ENCODE measurements around the gene THAP4.
A peak's percentile ranks its signal among the peaks of the same experiment; 100 is the strongest.

THAP4 gene, protein sequence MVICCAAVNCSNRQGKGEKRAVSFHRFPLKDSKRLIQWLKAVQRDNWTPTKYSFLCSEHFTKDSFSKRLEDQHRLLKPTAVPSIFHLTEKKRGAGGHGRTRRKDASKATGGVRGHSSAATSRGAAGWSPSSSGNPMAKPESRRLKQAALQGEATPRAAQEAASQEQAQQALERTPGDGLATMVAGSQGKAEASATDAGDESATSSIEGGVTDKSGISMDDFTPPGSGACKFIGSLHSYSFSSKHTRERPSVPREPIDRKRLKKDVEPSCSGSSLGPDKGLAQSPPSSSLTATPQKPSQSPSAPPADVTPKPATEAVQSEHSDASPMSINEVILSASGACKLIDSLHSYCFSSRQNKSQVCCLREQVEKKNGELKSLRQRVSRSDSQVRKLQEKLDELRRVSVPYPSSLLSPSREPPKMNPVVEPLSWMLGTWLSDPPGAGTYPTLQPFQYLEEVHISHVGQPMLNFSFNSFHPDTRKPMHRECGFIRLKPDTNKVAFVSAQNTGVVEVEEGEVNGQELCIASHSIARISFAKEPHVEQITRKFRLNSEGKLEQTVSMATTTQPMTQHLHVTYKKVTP

DNA sequence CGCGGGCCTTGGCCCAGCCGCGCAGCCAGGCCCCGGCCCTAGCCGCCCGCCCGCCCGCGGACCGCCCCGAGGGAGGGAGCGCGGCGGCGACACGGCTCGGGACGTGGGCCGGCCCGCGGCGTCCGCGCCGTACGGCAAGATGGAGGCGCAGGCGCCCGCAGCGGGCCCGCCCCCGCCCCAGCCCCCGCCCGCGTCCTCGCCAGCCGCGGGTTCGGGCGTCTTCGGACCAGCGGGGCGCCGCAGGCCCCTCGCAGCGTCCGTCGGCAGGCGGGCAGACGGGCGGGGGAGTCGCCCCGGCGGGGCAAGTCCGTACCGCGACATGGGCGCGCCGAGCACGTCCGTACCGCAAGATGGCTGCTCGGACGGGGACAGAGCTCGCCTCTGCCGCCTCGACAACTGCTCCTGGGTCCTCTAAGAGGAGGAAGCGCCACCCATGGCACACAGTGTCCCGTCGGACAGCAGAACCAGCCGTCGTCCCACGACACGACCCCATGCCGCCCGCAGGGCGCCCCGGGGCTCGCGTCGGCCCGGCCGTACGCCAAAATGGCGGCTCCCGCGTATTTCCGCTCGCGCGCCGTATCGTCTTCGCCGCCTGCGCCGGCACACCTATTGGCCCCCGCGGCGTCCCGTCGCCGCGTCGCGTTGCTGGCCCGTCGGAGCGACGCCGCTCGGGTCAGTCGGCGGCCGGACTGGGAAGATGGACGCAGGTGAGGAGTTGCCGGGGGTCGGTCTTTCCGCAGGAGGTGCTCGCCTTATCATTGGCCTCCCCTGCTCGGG, at the start of gene THAP4, which contains the start of gene ATG4B:
THAP4 (minus strand) TSS at position 141 of the 777 bp plus-strand sequence. CDS start 141 bp downstream, outside the sequence.
ATG4B (plus strand) TSS at position 676 of the 777 bp plus-strand sequence; CDS start at position 698, 22 bp downstream.
- peak; percentile 55 to 64 (median 57) for DNase-seq (ENCODE audit: low read depth in 3 of 3)

GRCh38 chr2:241686324-241686649, 49.3 kb upstream of the THAP4 start:
- no peak for DNase-seq (ENCODE audit: low read depth in 3 of 3)

GRCh38 chr2:241680827-241681599, 44.1 kb upstream of the THAP4 start:
- DNase-seq (ENCODE audit: low read depth in 3 of 3): no peak

DNA sequence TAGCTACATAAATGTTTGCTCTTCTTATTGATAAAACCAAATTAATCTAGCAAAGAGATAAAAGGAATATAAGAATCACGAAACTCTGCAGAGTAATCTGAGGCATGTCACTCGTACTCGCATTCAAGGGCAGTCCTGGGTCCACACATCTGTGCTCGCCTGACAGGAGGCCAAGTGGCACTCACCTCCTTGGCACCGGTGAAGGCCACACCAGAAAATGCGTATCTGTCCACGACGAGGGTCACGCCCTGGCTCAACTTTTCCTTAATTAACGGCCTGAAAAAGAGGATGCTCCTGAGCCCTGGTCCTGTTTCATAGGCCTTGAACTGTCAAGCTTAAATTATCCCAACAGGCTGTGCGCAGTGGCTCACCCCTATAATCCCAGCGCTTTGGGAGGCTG, 43.1 kb upstream of the THAP4 start:
- no peak for DNase-seq (ENCODE audit: low read depth in 3 of 3)

GRCh38 chr2:241678784-241679540, 42.0 kb upstream of the THAP4 start:
- no peak for DNase-seq (ENCODE audit: low read depth in 3 of 3)

DNA sequence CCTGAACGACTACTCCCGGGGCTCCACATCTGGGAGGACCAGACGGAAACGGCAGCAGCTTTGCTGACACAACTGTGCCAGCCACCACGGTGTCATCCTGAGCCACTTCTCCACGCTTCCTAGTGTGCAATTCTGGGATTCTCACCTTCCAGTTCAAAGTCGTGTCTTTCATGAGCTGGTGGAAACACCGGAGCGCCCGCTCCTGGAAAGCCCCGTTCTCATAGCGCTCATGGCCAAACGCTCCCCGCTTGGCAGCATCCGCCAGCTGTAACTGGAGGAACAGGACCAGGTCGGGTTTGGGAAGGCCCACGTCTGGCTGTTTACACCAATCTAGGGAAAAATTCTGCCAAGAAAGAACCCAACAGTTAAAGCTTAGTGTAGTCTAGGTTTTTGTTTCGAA, 41.3 kb upstream of the THAP4 start:
- DNase-seq (ENCODE audit: low read depth in 3 of 3): no peak

GRCh38 chr2:241677392-241677791, 40.4 kb upstream of the THAP4 start:
- DNase-seq (ENCODE audit: low read depth in 3 of 3): no peak

GRCh38 chr2:241676665-241677064, 39.7 kb upstream of the THAP4 start:
- DNase-seq (ENCODE audit: low read depth in 3 of 3): no peak

- no peak for DNase-seq (ENCODE audit: low read depth in 3 of 3)
Observed at GRCh38 chr2:241675885-241676284, 38.9 kb upstream of the THAP4 start.

- DNase-seq (ENCODE audit: low read depth in 3 of 3): no peak
Observed at GRCh38 chr2:241673797-241674725, 37.1 kb upstream of the THAP4 start.

DNA sequence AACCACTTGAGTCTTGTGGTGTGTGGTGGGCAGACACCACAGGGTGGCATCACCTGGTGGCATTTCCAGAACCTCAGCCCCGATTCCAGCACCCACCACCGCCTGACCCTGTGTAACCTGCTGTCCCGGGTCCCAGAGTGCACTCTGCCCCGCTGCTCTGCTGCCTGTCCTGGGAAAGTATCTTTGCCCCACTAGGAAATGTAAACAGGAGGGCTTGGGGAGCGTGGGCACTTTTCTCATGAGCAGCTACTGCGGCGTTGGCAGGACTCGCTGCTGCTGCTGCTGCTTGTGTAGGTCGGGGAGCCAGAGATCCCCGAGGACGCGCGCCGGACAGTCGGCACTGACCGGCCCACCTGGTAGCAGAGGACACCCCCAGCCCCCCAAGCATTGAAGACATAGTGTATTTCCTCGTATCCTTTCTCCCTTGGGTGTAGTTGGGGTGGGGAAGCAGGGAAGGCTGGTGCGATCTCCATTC, 36.3 kb upstream of the THAP4 start:
- no peak for DNase-seq (ENCODE audit: low read depth in 3 of 3)

- DNase-seq (ENCODE audit: low read depth in 3 of 3): no peak
Observed at GRCh38 chr2:241672243-241673188, 35.6 kb upstream of the THAP4 start.

- DNase-seq (ENCODE audit: low read depth in 3 of 3): no peak
Observed at GRCh38 chr2:241671457-241672240, 34.7 kb upstream of the THAP4 start.

DNA sequence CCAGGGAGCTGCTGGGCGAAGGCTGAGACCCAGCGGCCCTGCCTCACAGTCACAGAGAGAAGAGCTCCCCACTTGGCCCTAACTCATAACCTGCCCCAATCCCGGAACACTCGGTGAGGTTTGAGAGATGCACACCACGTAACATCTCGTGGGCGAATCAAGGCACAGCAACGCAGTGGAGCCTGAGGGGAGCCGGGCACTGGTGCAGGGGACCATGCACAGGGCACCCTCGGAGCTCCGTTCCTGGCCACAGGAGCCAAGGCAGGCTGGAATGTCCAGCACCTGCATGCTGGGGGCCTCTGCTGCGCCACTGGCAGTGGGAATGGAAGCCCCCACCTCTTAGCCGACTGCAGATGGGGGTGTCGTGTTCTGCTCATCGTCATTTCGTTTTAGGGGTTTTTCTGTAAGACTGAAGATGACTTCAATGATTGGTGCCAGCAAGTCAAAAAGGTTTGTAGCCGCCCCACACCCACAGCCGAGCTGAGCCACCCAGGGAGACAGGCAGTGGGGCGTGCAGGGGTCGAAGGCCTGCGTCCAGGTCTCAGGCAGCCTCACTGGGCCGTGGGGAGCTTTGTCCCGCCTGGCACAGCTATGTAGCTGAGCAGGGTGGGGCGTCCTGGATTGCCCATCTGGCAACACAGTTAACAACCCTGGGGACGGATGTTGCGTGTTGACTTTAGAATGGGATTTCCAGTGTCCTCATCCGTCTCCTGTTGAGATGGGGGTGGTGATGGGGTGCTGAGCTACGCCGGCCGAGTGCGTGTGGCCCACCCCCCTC, 33.6 kb upstream of the THAP4 start:
- no peak for DNase-seq (ENCODE audit: low read depth in 3 of 3)

GRCh38 chr2:241668839-241669238, 31.9 kb upstream of the THAP4 start:
- no peak for DNase-seq (ENCODE audit: low read depth in 3 of 3)

DNA sequence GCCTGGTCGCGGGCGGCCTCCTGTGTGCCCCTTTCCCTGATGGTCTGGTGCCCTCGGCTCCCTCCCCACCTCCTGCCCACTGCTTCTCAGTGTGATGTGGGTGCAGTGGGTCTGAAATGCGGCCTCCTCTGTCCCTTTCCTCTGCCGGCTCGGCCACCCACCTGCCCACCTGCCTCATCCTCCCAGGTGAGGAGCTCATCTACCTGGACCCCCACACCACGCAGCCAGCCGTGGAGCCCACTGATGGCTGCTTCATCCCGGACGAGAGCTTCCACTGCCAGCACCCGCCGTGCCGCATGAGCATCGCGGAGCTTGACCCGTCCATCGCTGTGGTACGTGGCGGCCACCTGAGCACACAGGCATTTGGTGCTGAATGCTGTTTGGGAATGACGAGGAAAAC, 31.4 kb upstream of the THAP4 start:
- DNase-seq (ENCODE audit: low read depth in 3 of 3): no peak
